AG04449 (cell line): ENCODE results near the gene ZNF311.

ENCODE experiments used
- CTCF ChIA-PET: fragments of 350-600 bp; formaldehyde crosslinking; extraction: SDS; loops from one replicate; lab custom pipeline; 2021; ENCODE audit warnings: antibody characterized with exemption; lab: Yijun Ruan, JAX
- POLR2A ChIA-PET: fragments of 400-600, 350-600 bp; formaldehyde crosslinking; extraction: SDS; loops from one replicate; lab custom pipeline; 2020; ENCODE audit warnings: antibody characterized with exemption, inconsistent platforms; lab: Yijun Ruan, JAX
- DNase-seq: peaks from one replicate; pipeline ENCODE4 v3.0.0-alpha.2; 2010; ENCODE audit warnings: low read depth, low spot score
- H3K4me3 ChIP-seq: 2 replicates; pipeline ENCODE4 v1.5.1; 2011; ENCODE audit warnings: low read depth, mild to moderate bottlenecking, control low read depth, low read length
- TF ChIP-seq, protein P1 (sequence below): IDR thresholded peaks from one replicate; pipeline ENCODE4 v1.5.1; 2011; ENCODE audit warnings: mild to moderate bottlenecking, moderate library complexity, low read length, control low read depth, inconsistent platforms; ENCODE audit not compliant: insufficient read depth; ENCODE audit errors: missing control alignments

The ZNF311 gene

DNA sequence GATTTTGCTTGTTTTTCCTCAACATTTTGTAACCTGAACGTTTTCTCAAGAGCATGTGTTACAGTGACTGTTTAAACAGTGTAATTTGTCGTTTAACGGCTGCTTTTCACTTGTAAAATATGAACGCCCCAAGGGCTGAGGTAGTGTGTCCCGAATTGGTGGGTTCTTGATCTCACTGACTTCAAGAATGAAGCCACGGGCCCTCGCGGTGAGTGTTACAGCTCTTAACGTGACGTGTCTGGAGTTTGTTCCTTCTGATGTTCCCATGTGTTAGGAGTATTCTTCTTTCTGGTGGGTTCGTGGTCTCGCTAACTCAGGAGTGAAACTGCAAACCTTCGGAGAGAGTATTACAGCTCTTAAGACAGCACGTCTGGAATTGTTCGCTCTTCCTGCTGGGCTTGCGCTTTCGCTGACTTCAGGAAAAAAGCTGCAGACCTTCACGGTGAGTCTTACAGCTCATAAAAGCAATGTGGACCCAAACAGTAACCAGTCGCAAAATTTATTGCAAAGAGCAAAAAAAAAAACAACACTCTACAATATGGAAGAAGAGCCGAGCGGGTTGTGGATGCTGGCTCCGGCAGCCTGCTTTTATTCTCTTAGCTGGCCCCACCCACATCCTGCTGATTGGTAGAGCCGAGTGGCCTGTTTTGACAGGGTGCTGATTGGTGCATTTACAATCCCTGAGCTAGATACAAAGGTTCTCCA lies 56.2 kb downstream of the ZNF311 start:
- ChIA-PET CTCF (no interaction called here), POLR2A (no interaction called here)
- TF ChIP-seq, protein P1, sequence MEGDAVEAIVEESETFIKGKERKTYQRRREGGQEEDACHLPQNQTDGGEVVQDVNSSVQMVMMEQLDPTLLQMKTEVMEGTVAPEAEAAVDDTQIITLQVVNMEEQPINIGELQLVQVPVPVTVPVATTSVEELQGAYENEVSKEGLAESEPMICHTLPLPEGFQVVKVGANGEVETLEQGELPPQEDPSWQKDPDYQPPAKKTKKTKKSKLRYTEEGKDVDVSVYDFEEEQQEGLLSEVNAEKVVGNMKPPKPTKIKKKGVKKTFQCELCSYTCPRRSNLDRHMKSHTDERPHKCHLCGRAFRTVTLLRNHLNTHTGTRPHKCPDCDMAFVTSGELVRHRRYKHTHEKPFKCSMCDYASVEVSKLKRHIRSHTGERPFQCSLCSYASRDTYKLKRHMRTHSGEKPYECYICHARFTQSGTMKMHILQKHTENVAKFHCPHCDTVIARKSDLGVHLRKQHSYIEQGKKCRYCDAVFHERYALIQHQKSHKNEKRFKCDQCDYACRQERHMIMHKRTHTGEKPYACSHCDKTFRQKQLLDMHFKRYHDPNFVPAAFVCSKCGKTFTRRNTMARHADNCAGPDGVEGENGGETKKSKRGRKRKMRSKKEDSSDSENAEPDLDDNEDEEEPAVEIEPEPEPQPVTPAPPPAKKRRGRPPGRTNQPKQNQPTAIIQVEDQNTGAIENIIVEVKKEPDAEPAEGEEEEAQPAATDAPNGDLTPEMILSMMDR: no peak
- no peak for DNase-seq
- H3K4me3 ChIP-seq: no peak overlapping the region

DNA sequence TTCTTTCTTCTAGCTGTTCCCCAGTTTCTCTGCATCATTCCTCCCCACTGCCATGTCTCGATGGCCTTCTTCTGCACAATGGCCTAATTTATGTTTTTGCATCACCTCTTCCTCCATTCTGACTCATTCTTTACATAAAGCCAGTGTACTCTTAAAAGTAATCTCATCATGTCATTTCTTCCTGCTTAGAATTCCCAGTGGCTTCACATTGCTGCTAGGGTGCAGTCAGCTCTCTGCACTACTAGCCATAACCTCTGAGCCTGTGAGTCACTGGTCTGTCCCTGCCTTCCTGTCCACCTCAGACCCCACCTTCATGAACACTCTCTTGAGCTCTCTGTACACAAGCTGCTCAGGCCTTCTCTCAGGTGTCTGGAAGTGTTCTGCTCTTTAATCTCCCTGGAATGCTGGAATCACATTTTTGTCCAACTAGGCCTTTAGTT lies 57.3 kb downstream of the ZNF311 start:
- TF ChIP-seq, protein P1: no peak

DNA sequence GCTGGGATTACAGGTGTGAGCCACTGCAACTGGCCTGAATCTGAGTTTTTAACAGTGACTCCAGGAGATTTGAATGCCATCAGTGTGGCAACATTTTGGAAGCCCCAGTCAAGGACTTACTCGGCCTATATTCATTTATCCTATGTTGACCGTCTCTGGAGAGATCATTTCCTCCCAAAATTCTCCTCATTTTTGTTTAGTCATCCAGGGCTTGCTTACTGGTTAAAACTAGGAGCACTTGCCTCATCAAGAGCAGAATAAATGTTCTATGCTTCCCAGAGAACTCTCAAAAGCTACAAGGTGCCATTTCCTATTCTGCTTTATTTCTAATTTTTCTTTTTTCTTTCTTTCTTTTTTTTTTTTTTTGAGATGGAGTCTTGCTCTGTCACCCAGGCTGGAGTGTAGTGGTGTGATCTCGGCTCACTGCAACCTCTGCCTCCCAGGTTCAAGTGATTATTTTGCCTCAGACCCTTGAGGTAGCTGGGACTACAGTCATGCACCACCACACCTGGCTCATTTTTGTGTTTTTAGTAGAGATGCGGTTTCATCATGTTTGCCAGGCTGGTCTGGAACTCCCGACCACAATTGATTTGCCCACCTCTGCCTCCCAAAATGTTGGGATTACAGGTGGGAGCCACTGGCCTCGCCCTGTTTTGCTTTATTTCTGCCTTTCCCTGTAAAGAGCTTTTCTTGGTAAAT lies 57.9 kb downstream of the ZNF311 start:
- TF ChIP-seq, protein P1: no peak
- POLR2A ChIA-PET: interaction anchor here (0.6 kb wide), 1 partner anchor 151 kb away, joined by 3 read pairs; no protein-coding TSS in a partner anchor
- CTCF ChIA-PET: no interaction called here
- DNase-seq: no peak
- H3K4me3 ChIP-seq: no peak overlapping the region

More for the DNA sequence above, 57.3 kb downstream of the ZNF311 start:
- ChIA-PET POLR2A (no interaction called here), CTCF (no interaction called here)
- no peak for DNase-seq
- H3K4me3 ChIP-seq: no peak overlapping the region

DNA sequence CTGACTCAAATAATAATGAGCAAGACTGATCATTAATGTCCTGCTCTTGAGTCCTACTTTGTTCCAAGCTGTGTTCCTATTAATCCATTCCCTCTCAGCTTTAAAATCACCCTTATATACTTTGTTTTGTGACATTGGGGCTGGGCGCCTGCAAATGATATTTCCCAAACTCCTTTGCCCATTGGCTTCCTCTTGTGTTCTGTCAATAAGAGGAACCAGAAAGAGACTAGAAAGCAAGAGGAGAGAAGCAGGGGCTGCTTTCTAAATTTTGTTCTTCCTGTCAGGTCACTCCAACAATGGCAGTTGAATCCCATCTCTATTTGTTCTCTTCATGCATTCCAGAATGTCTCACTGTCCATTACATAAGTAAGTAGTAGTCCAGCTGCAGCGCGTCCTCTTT lies 59.8 kb downstream of the ZNF311 start:
- TF ChIP-seq, protein P1: no peak
- POLR2A ChIA-PET: no interaction called here
- CTCF ChIA-PET: interaction anchor here (0.9 kb wide), 1 partner anchor 71 kb away, joined by 4 read pairs; no protein-coding TSS in a partner anchor
- H3K4me3 ChIP-seq: no peak overlapping the region
- no peak for DNase-seq
